Fibroblast of lung (primary cell): ENCODE measurements around the gene SLC9A8.

Experiments used
- EZH2 ChIP-seq: IDR thresholded peaks from 2 replicates; pipeline ENCODE4 v1.5.1; 2012; ENCODE audit warnings: low read length, control low read depth, mild to moderate bottlenecking; ENCODE audit errors: missing control alignments
- TF ChIP-seq, protein P1 (sequence below), 2 donors: IDR thresholded peaks in 1 of 2; conservative IDR thresholded peaks in 1 of 2; 1 replicate in 1 of 2; 2 replicates in 1 of 2; pipeline ENCODE4 v1.5.1; 2011 to 2012; ENCODE audit warnings: low read length in 2 of 2, control low read depth in 1 of 2, inconsistent platforms in 1 of 2, low read depth in 1 of 2, mild to moderate bottlenecking in 1 of 2

DNA sequence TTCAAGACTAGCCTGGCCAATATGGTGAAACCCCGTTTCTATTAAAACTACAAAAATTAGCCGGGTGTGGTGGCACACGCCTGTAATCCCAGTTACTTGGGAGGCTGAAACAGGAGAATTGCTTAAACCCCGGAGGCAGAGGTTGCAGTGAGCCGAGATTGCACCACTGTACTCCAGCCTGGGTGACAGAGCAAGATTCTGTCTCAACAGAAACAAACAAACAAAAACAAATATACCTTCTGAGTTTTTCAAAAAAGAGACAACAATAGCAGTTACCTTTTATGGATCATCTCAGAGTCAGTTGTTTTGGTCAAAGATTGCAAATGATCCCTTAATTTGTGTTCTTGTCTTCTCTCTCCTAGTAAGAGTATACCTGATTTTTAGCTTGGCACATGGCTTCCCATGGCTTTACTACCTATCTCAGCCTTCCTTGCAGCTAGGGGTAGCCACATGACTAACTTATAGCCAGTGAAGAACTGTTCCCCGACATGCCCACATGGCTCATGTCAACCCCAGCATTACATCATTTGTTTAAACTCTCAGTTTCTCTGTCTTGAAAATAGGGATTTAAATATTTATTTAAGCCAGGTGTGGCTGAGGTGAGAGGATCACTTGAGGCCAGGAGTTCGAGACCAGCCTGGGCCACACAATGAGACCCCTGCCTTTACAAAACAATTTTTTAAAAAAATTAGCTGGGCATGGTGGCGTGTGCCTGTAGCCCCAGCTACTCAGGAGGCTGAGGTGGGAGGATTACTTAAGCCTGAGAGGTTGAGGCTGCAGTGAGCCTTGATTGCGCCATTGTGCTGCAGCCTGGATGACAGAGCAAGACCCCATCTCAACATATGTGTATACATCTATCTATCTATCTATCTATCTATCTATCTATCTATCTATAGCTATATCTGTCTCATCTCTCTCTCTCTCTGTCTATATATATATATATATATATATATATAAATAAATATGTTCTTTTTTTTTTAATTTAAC lies 25.0 kb upstream of the SLC9A8 start:
- TF ChIP-seq, protein P1, sequence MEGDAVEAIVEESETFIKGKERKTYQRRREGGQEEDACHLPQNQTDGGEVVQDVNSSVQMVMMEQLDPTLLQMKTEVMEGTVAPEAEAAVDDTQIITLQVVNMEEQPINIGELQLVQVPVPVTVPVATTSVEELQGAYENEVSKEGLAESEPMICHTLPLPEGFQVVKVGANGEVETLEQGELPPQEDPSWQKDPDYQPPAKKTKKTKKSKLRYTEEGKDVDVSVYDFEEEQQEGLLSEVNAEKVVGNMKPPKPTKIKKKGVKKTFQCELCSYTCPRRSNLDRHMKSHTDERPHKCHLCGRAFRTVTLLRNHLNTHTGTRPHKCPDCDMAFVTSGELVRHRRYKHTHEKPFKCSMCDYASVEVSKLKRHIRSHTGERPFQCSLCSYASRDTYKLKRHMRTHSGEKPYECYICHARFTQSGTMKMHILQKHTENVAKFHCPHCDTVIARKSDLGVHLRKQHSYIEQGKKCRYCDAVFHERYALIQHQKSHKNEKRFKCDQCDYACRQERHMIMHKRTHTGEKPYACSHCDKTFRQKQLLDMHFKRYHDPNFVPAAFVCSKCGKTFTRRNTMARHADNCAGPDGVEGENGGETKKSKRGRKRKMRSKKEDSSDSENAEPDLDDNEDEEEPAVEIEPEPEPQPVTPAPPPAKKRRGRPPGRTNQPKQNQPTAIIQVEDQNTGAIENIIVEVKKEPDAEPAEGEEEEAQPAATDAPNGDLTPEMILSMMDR (conservative IDR thresholded peaks at IDR 0.05 in 1 of 2, IDR thresholded peaks at IDR 0.05 in 1 of 2; ENCODE audit: low read depth in 1 of 2, low read length in 2 of 2) = no peak
- no peak for TF ChIP-seq EZH2
